ACC112 (cell line): ENCODE results near the gene TYW1.
"Not testable (repeated sequence)": the region's sequence is repeated elsewhere in the genome, so short reads cannot be mapped to it uniquely, and the experiment has no call there.

Experiments
- H2AFZ ChIP-seq: fragments of 200-600 bp; sonication (generic); one replicate; pipeline ENCODE4 v1.6.0; 2017; ENCODE audit warnings: antibody characterized with exemption, low read length; ENCODE audit not compliant: unreplicated experiment
- H3K27ac ChIP-seq: fragments of 200-600 bp; sonication (generic); 2 replicates; pipeline ENCODE4 v1.5.1; 2014; ENCODE audit warnings: low read depth, mild to moderate bottlenecking, antibody characterized with exemption, low read length, moderate library complexity
- H3K27me3 ChIP-seq: fragments of 200-600 bp; sonication (generic); 2 replicates; pipeline ENCODE4 v1.6.1; 2014; ENCODE audit warnings: mild to moderate bottlenecking, antibody characterized with exemption, low read length, moderate library complexity, mixed read lengths; ENCODE audit not compliant: insufficient read depth
- H3K36me3 ChIP-seq: fragments of 200-600 bp; sonication (generic); 2 replicates; pipeline ENCODE4 v1.6.1; 2016; ENCODE audit warnings: mild to moderate bottlenecking, antibody characterized with exemption, low read length, moderate library complexity, mixed read lengths; ENCODE audit not compliant: insufficient read depth
- H3K4me1 ChIP-seq: fragments of 200-600 bp; sonication (generic); one replicate; pipeline ENCODE4 v1.6.1; 2016; ENCODE audit warnings: low read length, mixed read lengths; ENCODE audit not compliant: insufficient read depth, unreplicated experiment, control insufficient read depth
- H3K4me3 ChIP-seq: fragments of 200-600 bp; sonication (generic); 2 replicates; pipeline ENCODE4 v1.5.1; 2014; ENCODE audit warnings: mild to moderate bottlenecking, low read depth, low read length
- H3K79me2 ChIP-seq: fragments of 200-600 bp; sonication (generic); one replicate; pipeline ENCODE4 v1.6.0; 2016; ENCODE audit warnings: low read length; ENCODE audit not compliant: control insufficient read depth, unreplicated experiment, insufficient read depth

The TYW1 gene

GRCh38 chr7:67091053-67091452 is 94.4 kb downstream of the TYW1 start:
- not testable (repeated sequence) for H2AFZ ChIP-seq, H3K4me1 ChIP-seq, H3K27me3 ChIP-seq, H3K79me2 ChIP-seq, H3K27ac ChIP-seq, H3K4me3 ChIP-seq, H3K36me3 ChIP-seq

- H3K27ac ChIP-seq, H3K36me3 ChIP-seq, H3K4me1 ChIP-seq, H3K79me2 ChIP-seq, H3K27me3 ChIP-seq, H2AFZ ChIP-seq, H3K4me3 ChIP-seq: not testable (repeated sequence)
Observed at GRCh38 chr7:67098031-67098430, 101.4 kb downstream of the TYW1 start.

GRCh38 chr7:67099406-67099805 is 102.8 kb downstream of the TYW1 start:
- not testable (repeated sequence) for H3K36me3 ChIP-seq, H2AFZ ChIP-seq, H3K27ac ChIP-seq, H3K27me3 ChIP-seq, H3K79me2 ChIP-seq, H3K4me3 ChIP-seq, H3K4me1 ChIP-seq

- not testable (repeated sequence) for H3K36me3 ChIP-seq, H3K27ac ChIP-seq, H3K4me1 ChIP-seq, H3K27me3 ChIP-seq, H3K4me3 ChIP-seq, H2AFZ ChIP-seq, H3K79me2 ChIP-seq
Observed at GRCh38 chr7:67100038-67100437, 103.4 kb downstream of the TYW1 start.

GRCh38 chr7:67100956-67101361 is 104.3 kb downstream of the TYW1 start:
- Histone ChIP-seq H3K27ac (no peak overlapping the region), H3K4me3 (no peak overlapping the region), H3K79me2 (no peaks in the 10 kb centered on the region)

GRCh38 chr7:67104937-67105336 is 108.3 kb downstream of the TYW1 start:
- H2AFZ ChIP-seq, H3K27me3 ChIP-seq, H3K79me2 ChIP-seq, H3K4me3 ChIP-seq, H3K27ac ChIP-seq, H3K36me3 ChIP-seq, H3K4me1 ChIP-seq: not testable (repeated sequence)

More at GRCh38 chr7:67100956-67101361, 104.3 kb downstream of the TYW1 start:
- Histone ChIP-seq H3K27me3 (no peaks in the 10 kb centered on the region), H2AFZ (no peak overlapping the region), H3K4me1 (no peaks in the 10 kb centered on the region), H3K36me3 (no peaks in the 10 kb centered on the region)

GRCh38 chr7:67105377-67105776 is 108.7 kb downstream of the TYW1 start:
- H3K36me3 ChIP-seq, result no peaks in the 10 kb centered on the region
- H3K79me2 ChIP-seq, result no peaks in the 10 kb centered on the region
- H3K4me3 ChIP-seq, result no peak overlapping the region
- H3K27ac ChIP-seq, result no peak overlapping the region
- no peak overlapping the region for H2AFZ ChIP-seq
- H3K4me1 ChIP-seq, result no peaks in the 10 kb centered on the region
- H3K27me3 ChIP-seq, result no peaks in the 10 kb centered on the region

- not testable (repeated sequence) for H3K36me3 ChIP-seq, H3K27ac ChIP-seq, H3K4me1 ChIP-seq
Observed at GRCh38 chr7:67106255-67106654, 109.6 kb downstream of the TYW1 start.

GRCh38 chr7:67111342-67111741 is 114.7 kb downstream of the TYW1 start:
- H2AFZ ChIP-seq, result not testable (repeated sequence)

More at GRCh38 chr7:67106255-67106654, 109.6 kb downstream of the TYW1 start:
- H3K4me3 ChIP-seq, H2AFZ ChIP-seq, H3K27me3 ChIP-seq, H3K79me2 ChIP-seq: not testable (repeated sequence)

GRCh38 chr7:67114483-67115246 is 118.0 kb downstream of the TYW1 start:
- H3K27ac ChIP-seq, H3K36me3 ChIP-seq, H2AFZ ChIP-seq, H3K4me1 ChIP-seq, H3K27me3 ChIP-seq, H3K4me3 ChIP-seq, H3K79me2 ChIP-seq: not testable (repeated sequence)

More at GRCh38 chr7:67111342-67111741, 114.7 kb downstream of the TYW1 start:
- H3K4me3 ChIP-seq, H3K4me1 ChIP-seq, H3K27ac ChIP-seq, H3K36me3 ChIP-seq, H3K27me3 ChIP-seq, H3K79me2 ChIP-seq: not testable (repeated sequence)

GRCh38 chr7:67120491-67120890 is 123.9 kb downstream of the TYW1 start:
- not testable (repeated sequence) for H3K4me1 ChIP-seq, H3K79me2 ChIP-seq, H3K27me3 ChIP-seq, H3K27ac ChIP-seq, H3K4me3 ChIP-seq, H3K36me3 ChIP-seq, H2AFZ ChIP-seq
